CD4-positive, alpha-beta T cell (primary cell): Measurements from ENCODE around the gene WSB1. TPM values are rescaled to one million over a fixed set of nuclear protein-coding genes. Genes with fewer than 3 reads are reported as not detected.

ENCODE experiments used
- ATAC-seq: fragments of 200-7000 bp; cut with Tn5 transposase; one replicate; pipeline ENCODE4 v1.10.0; 2022; ENCODE audit warnings: mild to moderate bottlenecking; ENCODE audit not compliant: poor library complexity
- CTCF ChIA-PET: fragments of 350-600 bp; sonication (Branson Sonifier 250); formaldehyde crosslinking; loops from one replicate; lab custom pipeline; 2021; ENCODE audit warnings: antibody characterized with exemption, inconsistent platforms; lab: Charles Lee
- POLR2A ChIA-PET: fragments of 350-600 bp; sonication (Branson Sonifier 250); formaldehyde crosslinking; loops from one replicate; lab custom pipeline; 2021; ENCODE audit warnings: antibody characterized with exemption, inconsistent platforms; lab: Charles Lee
- DNase-seq, 14 experiments: peaks; one replicate each; pipeline ENCODE4 v3.0.0-alpha.2; 2013 to 2020; ENCODE audit warnings: mixed read lengths in 2 of 14
- H3K27ac ChIP-seq, 2 donors: one replicate each; pipeline versions ENCODE4 v1.5.1 to v1.7.0; 2013; ENCODE audit warnings: low read length in 2 of 2, low read depth in 1 of 2, mild to moderate bottlenecking in 1 of 2
- H3K27me3 ChIP-seq, 2 experiments: 1 replicate in 1 of 2; 2 replicates in 1 of 2; pipeline versions ENCODE4 v1.6.1 to v1.7.0; 2013; ENCODE audit warnings: low read length in 2 of 2, control low read depth in 1 of 2, mild to moderate bottlenecking in 1 of 2, moderate library complexity in 1 of 2; ENCODE audit not compliant: insufficient read depth in 2 of 2, control insufficient read depth in 1 of 2
- H3K36me3 ChIP-seq: one replicate; pipeline ENCODE4 v1.6.1; 2013; ENCODE audit warnings: low read length, control low read depth; ENCODE audit not compliant: insufficient read depth
- H3K4me1 ChIP-seq: one replicate; pipeline ENCODE4 v1.6.1; 2013; ENCODE audit warnings: low read length, control low read depth; ENCODE audit not compliant: insufficient read depth
- H3K4me3 ChIP-seq: one replicate; pipeline ENCODE4 v1.5.1; 2013; ENCODE audit warnings: mild to moderate bottlenecking, low read length, moderate library complexity
- H3K9me3 ChIP-seq, 2 experiments: 1 replicate in 1 of 2; 2 replicates in 1 of 2; pipeline versions ENCODE4 v1.6.1 to v1.7.0; 2013; ENCODE audit warnings: low read length in 2 of 2, mild to moderate bottlenecking in 2 of 2, control low read depth in 1 of 2, moderate library complexity in 1 of 2; ENCODE audit not compliant: control insufficient read depth in 1 of 2, insufficient read depth in 1 of 2
- H3K27ac Mint-ChIP-seq: one replicate; pipeline ENCODE4 v1.8.0; 2020; ENCODE audit warnings: mixed read lengths
- H3K27me3 Mint-ChIP-seq: one replicate; pipeline ENCODE4 v1.8.0; 2021; ENCODE audit warnings: mixed read lengths
- H3K36me3 Mint-ChIP-seq: one replicate; pipeline ENCODE4 v1.8.0; 2021; ENCODE audit warnings: low read depth, mixed read lengths
- H3K4me1 Mint-ChIP-seq: one replicate; pipeline ENCODE4 v1.8.0; 2021; ENCODE audit warnings: low read depth, mixed read lengths
- H3K4me3 Mint-ChIP-seq: one replicate; pipeline ENCODE4 v1.8.0; 2020; ENCODE audit warnings: mild to moderate bottlenecking, mixed read lengths
- H3K9me3 Mint-ChIP-seq: one replicate; pipeline ENCODE4 v1.8.0; 2020; ENCODE audit warnings: mixed read lengths
- intact Hi-C, 2 experiments: fragments of 100-400 bp; cut with DNase I in 1 of 2; cut with micrococcal nuclease in 1 of 2; formaldehyde crosslinking; loops; one replicate each; pipeline versions ENCODE4 v1.15.1 to v1.9.0; 2023 to 2025; cut with DNase I, micrococcal nuclease
- total RNA-seq, 174 experiments: library from RNA in 2 of 174; stranded (reverse) in 2 of 174; gene quantifications; one replicate each; pipeline ENCODE4 v1.2.3 and lab custom pipeline; 2021 to 2026
- TF ChIP-seq, protein P1 (sequence below): fragments of 200-600 bp; IDR thresholded peaks from one replicate; pipeline ENCODE4 v1.8.0; 2022; ENCODE audit warnings: antibody characterized with exemption, mild to moderate bottlenecking

The WSB1 gene
- total RNA-seq, 2 experiments from 2014 or later, result 99.4 to 104 TPM

DNA sequence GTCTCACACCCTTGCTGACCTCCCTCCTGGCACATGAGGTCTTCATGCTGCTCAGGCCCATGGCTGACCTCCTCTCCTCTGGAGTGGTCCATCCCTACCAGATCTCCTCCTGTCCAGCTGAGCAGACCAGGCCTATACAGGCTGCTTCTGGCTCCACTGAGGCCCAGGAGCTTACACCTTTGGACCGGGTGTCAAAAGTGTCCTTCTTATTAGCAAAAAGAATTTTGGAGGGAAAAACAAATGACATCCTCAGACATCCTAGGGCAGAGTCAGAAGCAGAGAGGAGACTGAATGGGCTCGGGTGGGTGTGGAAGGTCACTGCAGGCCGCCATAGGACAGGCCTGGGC lies 38.1 kb downstream of the WSB1 start:
- H3K4me3 Mint-ChIP-seq, result peak overlapping the region; percentile 85
- intact Hi-C loops, result loop anchor here in 1 of 2 experiments (1.0 to 2.0 kb wide), 3 partner anchors 38 to 96 kb away; partner anchors contain the start of gene WSB1
- TF ChIP-seq, protein P1, sequence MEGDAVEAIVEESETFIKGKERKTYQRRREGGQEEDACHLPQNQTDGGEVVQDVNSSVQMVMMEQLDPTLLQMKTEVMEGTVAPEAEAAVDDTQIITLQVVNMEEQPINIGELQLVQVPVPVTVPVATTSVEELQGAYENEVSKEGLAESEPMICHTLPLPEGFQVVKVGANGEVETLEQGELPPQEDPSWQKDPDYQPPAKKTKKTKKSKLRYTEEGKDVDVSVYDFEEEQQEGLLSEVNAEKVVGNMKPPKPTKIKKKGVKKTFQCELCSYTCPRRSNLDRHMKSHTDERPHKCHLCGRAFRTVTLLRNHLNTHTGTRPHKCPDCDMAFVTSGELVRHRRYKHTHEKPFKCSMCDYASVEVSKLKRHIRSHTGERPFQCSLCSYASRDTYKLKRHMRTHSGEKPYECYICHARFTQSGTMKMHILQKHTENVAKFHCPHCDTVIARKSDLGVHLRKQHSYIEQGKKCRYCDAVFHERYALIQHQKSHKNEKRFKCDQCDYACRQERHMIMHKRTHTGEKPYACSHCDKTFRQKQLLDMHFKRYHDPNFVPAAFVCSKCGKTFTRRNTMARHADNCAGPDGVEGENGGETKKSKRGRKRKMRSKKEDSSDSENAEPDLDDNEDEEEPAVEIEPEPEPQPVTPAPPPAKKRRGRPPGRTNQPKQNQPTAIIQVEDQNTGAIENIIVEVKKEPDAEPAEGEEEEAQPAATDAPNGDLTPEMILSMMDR, result no peak
- H3K27me3 Mint-ChIP-seq, result no peaks in the 10 kb centered on the region
- H3K27me3 ChIP-seq, result no peaks in the 10 kb centered on the region
- H3K36me3 Mint-ChIP-seq, result no peaks in the 10 kb centered on the region
- peaks cover 26% of the 10 kb centered on the region for H3K4me1 Mint-ChIP-seq
- H3K9me3 Mint-ChIP-seq, result no peaks in the 10 kb centered on the region
- no peaks in the 10 kb centered on the region for H3K36me3 ChIP-seq
- H3K27ac ChIP-seq, result peak overlapping the region; percentile 21 to 49
- H3K4me1 ChIP-seq, result peaks cover 19% of the 10 kb centered on the region
- ATAC-seq, result no peak
- H3K4me3 ChIP-seq, result no peak overlapping the region
- peak in 1 of 14 experiments; percentile 23 for DNase-seq
- no peaks in the 10 kb centered on the region for H3K9me3 ChIP-seq
- ChIA-PET CTCF (interaction anchor here (1.8 to 4.4 kb wide), 5 partner anchors 17 to 95 kb away, joined by 5 to 75 read pairs (median 10); partner anchors contain the start of gene WSB1), POLR2A (interaction anchor here (1.9 to 2.5 kb wide), 2 partner anchors 38 to 95 kb away, joined by 26 to 41 read pairs; partner anchors contain the start of gene WSB1)
- H3K27ac Mint-ChIP-seq, result peak overlapping the region; percentile 88

DNA sequence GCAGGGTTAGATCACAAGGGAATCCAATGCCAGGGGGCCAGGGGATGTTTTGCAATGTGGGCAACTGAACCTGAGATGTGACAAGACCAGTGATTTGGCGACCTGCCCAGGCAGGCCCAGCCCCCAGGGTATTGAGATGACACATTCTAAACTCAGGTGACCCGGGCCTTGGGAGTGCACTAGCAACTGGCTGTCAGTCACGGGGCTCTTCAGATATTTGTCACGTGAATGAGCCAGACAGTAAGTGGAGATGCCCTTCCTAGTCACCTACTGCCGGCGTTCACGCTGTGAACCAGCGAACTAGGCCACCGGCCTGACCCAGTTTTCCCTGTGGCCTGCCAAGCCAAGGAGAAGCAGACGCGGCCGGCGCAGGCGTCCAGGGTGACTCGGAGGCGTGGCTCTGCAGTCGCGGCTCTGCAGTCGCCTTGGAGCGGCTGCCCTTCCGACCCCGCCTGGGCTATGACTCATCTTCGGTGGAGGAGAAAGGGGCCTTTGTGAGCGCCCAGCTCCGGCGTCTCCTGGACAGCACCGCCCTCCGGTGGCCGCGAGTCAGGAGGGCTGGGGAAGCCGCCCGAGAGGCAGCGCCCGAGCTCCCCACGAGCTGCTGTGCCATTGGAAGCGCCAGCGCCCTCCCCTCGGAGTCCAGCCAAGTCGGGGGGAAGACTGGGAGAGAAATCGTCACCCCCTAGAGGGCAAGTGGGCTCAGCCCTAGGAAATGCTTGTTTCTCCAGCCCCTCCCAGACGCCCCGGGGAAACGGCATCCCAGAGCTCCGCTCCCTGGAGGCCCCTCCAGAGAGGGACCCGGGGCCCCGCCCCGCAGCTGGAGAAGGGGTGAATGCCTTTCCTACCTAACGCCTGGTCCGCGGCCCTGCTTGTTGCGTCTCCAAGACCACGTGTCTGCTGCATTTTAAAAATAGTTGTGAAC lies 38.8 kb downstream of the WSB1 start:
- Mint-ChIP-seq H3K36me3 (no peaks in the 10 kb centered on the region), H3K9me3 (no peaks in the 10 kb centered on the region), H3K4me3 (peak overlapping the region; percentile 88), H3K27me3 (no peaks in the 10 kb centered on the region), H3K27ac (peak overlapping the region; percentile 88), H3K4me1 (peaks cover 26% of the 10 kb centered on the region)
- CTCF ChIA-PET, result interaction anchor here (0.6 to 4.4 kb wide), 16 partner anchors 11 to 269 kb away, joined by 3 to 75 read pairs (median 6); partner anchors contain the start of gene WSB1
- ATAC-seq (peak; percentile 84), DNase-seq (peak; percentile 73 to 95 (median 88))
- Histone ChIP-seq H3K27me3 (no peaks in the 10 kb centered on the region), H3K4me3 (peak overlapping the region; percentile 64), H3K36me3 (no peaks in the 10 kb centered on the region), H3K9me3 (no peaks in the 10 kb centered on the region), H3K27ac (peak overlapping the region in 1 of 2 donors; percentile 76), H3K4me1 (peaks cover 19% of the 10 kb centered on the region)
- POLR2A ChIA-PET, result interaction anchor here (0.7 to 2.5 kb wide), 6 partner anchors 13 to 475 kb away, joined by 3 to 41 read pairs (median 3); partner anchors contain the start of gene WSB1
- TF ChIP-seq, protein P1, result peak; percentile 74
- intact Hi-C loops, result loop anchor here (1.0 to 2.0 kb wide), 3 partner anchors 38 to 96 kb away; partner anchors contain the start of gene WSB1 (in 1 of the 2)

DNA sequence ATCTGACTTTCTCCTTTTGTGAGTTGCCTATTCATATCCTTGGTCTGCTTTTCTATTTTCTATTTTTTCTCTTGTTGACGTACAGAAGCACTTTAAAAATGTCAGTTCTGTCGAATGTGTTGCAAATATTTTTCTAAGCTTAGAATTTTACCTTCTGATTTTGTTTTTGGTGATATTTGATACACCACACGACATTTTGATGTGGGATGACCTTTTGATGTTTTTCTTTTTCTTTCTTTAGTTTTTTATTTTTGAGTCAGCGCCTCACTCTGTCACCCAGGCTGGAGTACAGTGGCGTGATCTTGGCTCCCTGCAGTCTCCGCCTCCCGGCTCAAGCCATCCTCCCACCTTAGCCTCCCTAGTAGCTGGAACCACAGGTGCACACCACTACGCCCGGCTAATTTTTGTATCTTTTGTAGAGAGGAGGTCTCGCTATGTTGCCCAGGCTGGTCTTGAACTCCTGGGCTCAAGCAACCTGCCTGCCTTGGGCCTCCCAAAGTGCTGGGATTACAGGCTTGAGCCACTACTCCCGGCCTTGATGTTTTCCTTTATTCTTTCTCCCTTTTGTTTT lies 39.6 kb downstream of the WSB1 start:
- no peaks in the 10 kb centered on the region for H3K36me3 ChIP-seq
- ChIA-PET POLR2A (interaction anchor here (0.7 to 2.5 kb wide), 6 partner anchors 14 to 475 kb away, joined by 3 to 41 read pairs (median 3); partner anchors contain the start of gene WSB1), CTCF (interaction anchor here (0.6 to 4.4 kb wide), 16 partner anchors 10 to 268 kb away, joined by 3 to 75 read pairs (median 6); partner anchors contain the start of gene WSB1)
- H3K9me3 ChIP-seq, result no peaks in the 10 kb centered on the region
- intact Hi-C loops, result loop anchor here (1.0 to 2.0 kb wide), 2 partner anchors 89 to 97 kb away; no protein-coding TSS in a partner anchor
- peak overlapping the region; percentile 88 for H3K27ac Mint-ChIP-seq
- H3K4me1 Mint-ChIP-seq, result peaks cover 26% of the 10 kb centered on the region
- no peaks in the 10 kb centered on the region for H3K27me3 Mint-ChIP-seq
- no peak for ATAC-seq
- peak overlapping the region; percentile 64 for H3K4me3 ChIP-seq
- H3K27ac ChIP-seq, result peak overlapping the region in 1 of 2 donors; percentile 76
- peaks cover 19% of the 10 kb centered on the region for H3K4me1 ChIP-seq
- TF ChIP-seq, protein P1, result no peak
- peak in 5 of 14 experiments; percentile 16 to 65 (median 26) for DNase-seq
- H3K36me3 Mint-ChIP-seq, result no peaks in the 10 kb centered on the region
- H3K27me3 ChIP-seq, result no peaks in the 10 kb centered on the region
- H3K9me3 Mint-ChIP-seq, result no peaks in the 10 kb centered on the region
- peak overlapping the region; percentile 88 for H3K4me3 Mint-ChIP-seq
